CMK (cell line): ENCODE data around the gene KLF16.
"Not testable (repeated sequence)": the region's sequence is repeated elsewhere in the genome, so short reads cannot be mapped to it uniquely, and the experiment has no call there.

ENCODE experiments used
- DNase-seq: peaks from one replicate; pipeline ENCODE4 v3.0.0-alpha.2; 2010; ENCODE audit warnings: low read depth

KLF16 gene

DNA sequence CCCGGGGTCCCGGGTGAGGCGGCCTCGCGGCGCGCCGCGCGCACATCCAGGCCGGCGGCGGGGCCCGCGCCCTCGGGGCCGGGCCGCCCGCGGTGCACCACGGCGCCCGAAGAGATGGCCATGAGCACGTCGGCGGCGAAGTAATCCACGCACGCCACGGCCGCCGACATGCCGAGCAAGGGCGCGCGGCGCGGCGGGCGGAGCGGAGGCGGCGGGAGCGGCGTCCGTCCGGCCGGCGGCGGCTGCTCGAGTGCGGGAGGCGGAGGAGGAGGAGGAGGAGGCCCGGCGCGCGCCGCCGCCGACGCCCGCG is at the start of gene KLF16:
Gene KLF16, minus strand, starts transcription at position 252 of the 310 bp plus-strand sequence. Its CDS starts 82 bp downstream, at position 170.
- DNase-seq = no peak

DNA sequence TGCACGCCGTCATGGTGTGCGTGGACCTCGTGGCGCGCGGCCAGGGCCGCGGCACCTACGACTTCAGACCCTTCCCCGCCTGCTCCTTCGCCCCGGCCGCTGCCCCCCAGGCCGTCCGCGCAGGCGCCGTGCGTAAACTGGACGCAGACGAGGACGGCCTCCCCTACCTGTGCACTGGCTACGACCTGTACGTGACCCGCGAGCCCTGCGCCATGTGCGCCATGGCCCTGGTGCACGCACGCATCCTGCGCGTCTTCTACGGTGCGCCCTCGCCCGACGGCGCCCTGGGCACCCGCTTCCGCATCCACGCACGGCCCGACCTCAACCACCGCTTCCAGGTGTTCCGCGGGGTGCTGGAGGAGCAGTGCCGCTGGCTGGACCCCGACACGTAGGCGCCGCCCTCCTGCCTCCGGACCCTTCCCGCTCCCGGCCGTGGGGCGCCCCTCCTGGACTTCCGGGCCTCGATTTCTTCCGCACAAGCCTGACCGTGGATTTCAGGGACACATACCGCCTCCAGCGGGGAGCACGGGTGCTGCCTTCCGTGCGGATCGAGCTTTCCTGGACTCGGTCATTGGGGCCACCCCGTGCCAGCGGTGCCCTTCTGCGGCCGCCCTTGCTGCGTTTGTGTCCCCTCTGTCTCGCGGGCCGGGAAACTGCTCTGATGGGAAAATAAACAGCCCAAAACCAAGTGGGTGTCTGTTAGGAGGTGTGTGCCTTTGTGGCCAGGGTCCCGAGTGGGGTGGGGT is 49.6 kb upstream of the KLF16 start:
- no peak for DNase-seq

DNA sequence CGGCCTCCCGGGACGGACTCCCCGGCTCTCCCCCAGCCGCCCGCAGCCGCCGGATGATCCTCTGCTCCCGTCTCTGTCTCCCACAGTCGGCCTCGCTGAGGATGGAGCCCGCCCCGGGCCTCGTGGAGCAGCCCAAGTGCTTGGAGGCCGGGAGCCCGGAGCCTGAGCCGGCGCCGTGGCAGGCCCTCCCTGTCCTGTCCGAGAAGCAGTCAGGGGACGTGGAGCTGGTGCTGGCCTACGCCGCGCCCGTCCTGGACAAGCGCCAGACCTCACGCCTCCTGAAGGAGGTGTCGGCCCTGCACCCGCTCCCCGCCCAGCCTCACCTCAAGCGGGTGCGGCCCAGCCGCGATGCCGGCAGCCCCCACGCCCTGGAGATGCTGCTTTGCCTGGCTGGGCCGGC is 48.6 kb upstream of the KLF16 start:
- no peak for DNase-seq

DNA sequence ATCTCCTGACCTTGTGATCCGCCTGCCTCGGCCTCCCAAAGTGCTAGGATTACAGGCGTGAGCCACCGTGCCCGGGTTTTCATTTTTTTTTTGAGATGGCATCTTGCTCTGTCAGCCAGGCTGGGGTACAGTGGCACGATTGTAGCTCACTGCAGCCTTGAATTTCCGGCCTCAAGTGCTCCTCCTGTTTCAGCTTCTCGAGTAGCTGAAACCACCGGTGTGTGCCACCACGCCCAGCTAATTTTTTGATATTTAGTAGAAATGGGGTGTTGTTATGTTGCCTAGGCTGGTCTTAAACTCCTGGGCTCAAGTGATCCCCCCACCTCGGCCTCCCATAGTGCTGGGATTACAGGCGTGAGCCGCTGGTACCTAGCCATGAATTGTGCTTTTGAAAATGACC is 47.7 kb upstream of the KLF16 start:
- DNase-seq = no peak

DNA sequence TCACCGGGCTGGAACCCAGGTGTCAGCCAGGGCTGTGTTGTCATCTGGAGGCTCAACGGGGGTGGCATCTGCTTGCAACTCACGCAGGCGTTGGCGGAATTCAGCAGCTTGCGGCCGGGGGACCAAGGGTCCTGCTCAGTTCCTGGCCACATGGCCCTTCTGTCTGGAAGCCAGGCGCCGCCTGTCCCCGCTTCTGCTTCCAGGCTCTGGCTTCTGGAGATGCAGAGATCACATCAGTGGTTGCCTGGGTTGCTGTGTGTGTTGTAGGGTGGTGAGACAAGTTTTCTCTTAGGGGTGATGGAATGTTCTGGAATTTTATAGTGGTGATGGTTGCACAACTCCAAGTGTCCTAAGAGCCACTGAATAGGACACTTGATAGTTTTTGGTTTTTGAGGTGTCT is 46.8 kb upstream of the KLF16 start:
- DNase-seq = no peak

DNA sequence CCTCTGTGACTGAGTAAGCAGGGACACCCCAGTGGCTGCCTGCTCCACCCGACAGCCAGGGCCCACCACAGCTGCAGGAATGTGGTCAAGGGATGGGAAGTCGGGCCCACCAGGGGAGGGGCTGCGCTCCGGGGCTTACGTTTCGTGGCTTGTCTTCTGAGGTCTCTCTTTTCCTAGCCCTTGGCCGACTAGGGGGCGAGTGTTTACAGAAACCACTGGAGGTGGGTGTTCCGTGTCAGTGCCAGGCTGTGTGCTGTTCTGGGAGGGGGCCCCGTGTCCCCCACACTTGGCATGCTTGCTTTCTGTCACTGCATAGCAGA is 46.3 kb upstream of the KLF16 start:
- no peak for DNase-seq

DNA sequence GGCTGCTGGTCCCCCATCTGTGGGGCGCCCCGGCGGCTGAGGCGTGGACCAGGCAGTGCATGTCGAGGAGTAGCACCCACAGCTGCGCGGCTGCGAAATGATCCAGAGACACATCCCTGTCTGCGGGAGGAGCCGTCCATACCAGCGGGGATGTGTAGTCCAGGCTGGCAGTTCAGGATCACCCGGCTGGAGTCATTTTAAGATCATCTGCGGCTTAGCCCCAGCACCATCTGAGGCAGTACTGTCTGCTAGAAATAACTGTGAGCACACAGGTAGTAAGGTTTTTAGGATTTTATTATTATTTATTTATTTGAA is 44.9 kb upstream of the KLF16 start:
- no peak for DNase-seq

DNA sequence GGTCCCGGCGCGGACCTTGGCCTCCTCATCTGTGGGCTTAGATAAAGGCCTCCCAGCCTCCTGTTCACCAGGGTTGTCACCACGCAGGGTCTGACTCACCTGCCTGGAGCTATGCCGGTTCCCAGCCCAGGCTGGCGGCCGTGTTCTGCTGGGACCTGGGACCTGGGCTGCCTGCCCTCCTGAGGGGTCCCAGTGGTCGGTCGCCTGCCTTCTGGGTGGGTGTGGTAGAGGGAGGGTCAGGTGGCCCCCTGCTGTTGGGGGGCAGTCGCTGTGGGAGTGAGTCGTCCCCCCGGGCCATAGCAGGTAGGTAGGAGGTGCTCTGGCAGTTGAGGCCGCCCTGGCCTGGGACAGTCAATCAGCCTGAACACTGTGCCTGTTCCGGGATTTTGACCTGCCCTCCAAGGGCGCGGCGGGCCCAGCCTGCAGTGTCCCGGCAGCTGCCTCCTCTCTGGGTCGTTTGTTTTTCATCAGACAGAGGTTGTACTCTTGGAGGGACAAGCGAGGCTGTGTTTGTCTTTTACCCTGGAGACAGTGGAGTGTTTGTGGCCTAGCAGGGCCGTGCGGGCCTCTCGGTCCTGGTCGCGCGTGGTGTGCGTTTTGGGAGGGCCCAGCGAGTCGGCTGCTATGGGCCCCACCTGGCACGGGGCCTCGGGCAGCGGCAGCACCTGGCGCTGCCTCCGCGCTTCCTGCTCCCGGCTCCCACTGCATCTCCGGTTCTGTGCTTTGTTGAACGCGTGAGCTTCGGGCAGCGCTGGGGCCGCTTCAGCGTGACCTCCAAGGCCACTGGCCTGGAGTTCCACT is 44.4 kb upstream of the KLF16 start:
- no peak for DNase-seq

DNA sequence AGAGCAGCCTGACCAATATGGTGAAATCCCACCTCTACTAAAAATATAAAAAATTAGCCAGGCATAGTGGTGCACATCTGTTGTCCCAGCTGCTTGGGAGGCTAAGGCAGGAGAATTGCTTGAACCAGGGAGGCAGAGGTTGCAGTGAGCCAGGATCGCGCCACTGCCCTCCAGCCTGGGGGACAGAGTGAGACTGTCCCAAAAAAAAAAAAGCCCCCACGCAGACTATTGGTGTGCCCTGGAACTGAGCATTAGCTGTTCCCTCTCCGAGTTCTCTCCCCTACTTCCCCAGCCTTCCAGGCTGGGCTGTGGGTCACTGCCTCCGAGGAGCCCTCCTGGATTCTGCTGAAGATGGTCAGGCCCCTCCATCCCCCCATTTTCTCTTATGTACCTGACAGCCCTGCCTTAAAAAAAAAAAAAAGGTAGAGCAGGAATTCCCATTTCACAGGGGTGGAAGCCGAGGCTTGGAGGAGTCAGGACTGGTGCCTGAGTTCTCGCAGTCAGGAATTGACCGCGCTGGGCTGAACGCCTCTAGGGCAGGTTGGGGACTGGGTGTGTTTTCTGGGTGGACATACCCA is 43.7 kb upstream of the KLF16 start:
- DNase-seq = no peak

DNA sequence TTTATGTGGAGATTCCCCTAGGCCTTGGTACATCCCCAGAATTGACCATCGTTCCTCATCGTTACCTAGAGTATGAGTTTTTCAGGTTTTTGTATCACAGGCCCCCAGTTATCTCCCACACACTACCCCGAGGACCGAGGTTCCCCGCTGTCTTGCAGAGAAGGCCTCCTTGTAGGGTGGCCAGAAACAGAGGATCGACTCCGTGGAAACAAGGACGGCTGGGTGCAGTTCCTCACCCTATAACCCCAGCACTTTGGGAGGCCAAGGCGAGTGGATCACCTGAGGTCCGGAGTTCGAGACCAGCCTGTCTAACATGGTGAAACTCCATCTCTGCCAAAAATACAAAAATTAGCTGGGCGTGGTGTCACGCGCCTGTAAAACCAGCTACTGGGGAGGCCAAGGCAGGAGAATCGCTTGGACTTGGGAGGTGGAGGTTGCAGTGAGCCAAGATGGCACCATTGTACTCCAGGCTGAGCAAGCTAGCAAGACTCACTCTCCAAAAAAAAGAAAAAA is 42.5 kb upstream of the KLF16 start:
- no peak for DNase-seq

DNA sequence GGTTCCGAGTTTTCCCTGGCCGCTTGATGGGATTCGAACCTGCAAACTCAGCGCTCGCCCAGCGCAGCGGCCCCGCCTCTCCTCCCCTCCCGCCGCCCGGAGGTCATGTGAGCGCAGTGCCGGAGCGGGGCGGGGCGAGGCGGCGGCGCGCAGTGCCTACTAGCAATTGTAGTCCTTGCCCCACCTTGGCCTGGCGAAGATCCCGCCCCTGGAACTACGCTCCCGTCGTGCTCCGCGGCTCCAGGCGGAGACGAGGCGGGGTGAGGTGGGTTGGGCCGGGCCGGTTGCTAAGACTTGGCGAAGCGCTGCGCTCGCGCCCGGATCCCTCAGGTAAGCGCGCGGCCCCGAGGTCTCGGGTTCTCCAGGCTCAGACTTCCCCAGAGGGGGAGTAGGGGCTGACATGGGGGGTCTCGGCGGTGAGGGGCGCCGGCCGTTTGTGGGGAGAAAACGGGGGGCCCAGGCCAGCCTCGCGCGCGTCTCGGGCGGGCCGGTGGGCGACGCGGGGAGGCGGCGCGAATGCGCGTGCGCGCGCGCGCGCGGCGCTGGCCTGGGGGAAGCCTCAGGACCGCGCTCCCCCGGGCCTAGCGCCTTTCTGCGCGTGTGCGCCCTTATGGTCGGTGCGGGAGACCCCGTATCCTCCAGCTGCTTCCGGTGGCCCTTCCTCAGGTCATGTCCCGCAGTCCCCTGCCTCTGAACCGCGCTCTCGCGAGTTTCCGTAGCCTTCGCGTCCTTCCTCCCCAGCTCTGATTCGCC is 41.9 kb upstream of the KLF16 start, which contains the start of the genes ADAT3 and SCAMP4:
Gene ADAT3, plus strand, starts transcription at position 290 of the 753 bp plus-strand sequence. CDS start 6,649 bp downstream, outside the sequence.
Gene SCAMP4, plus strand, starts transcription at position 290 of the 753 bp plus-strand sequence. CDS start 9,621 bp downstream, outside the sequence.
- peak; percentile 97 for DNase-seq

DNA sequence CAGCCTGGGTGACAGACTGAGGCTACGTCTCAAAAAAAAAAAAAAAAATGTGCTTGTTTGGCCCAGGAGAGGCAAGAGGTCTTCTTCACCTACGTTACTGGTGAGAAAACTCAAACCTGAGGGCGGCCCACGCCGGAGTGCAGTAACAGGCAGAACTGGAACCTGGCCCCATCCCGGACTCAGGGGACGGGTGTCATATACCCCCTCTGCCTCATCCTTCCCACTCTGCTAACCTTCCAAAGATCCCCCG is 41.4 kb upstream of the KLF16 start:
- DNase-seq = no peak

DNA sequence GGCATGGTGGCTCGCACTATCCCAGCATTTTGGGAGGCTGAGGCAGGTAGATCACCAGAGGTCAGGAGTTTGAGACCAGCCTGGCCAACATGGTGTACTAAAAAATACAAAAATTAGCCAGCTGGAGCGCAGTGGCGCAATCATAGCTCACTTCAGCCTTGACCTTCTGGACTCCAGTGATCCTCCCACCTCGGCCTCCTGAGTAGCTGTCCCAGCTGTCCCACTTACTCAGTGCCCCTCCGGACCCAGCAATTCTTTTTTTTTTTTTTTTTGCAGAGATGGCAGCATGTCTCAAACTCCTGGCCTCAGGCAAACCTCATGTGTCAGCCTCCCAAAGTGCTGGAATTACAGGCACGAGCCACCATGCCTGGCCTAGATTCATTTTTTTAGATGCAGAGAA is 39.5 kb upstream of the KLF16 start:
- no peak for DNase-seq

DNA sequence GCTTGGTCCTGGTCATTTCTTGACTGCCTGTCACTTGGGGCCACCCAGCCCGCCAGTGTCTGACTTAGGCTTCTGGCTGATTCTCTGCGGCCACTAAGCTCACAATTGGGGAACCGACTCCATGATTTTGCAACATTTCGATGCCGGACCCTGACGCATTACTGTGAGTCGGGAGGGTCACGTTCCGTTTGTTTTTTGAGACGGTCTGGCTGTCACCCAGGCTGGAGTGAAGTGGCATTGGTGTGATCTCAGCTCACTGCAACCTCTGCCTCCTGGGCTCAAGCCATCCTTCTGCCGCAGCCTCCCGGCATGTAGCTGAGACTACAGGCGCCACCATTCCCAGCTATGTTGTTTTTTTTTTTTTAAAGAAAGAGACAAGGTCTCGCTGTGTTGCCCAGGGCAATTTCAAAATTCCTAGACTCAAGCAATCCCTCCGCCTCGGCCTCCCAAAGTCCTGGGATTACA is 38.6 kb upstream of the KLF16 start:
- no peak for DNase-seq

DNA sequence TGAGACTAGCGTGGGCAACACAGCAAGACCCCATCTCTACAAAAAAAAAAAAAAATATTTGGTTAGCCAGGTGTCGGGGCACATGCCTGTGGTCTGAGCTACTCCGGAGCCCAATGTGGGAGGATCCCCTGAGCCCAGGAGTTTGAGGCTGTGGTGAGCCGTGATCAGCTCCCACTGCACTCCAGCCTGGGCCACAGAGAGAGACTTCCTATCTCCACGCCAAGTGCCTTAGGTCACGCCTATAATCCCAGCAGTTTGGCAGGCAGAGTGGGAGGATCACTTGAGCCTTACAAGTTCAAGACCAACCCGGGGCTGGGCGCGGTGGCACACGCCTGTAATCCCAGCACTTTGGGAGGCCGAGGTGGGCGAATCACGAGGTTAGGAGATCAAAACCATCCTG is 33.1 kb upstream of the KLF16 start:
- peak; percentile 61 for DNase-seq

DNA sequence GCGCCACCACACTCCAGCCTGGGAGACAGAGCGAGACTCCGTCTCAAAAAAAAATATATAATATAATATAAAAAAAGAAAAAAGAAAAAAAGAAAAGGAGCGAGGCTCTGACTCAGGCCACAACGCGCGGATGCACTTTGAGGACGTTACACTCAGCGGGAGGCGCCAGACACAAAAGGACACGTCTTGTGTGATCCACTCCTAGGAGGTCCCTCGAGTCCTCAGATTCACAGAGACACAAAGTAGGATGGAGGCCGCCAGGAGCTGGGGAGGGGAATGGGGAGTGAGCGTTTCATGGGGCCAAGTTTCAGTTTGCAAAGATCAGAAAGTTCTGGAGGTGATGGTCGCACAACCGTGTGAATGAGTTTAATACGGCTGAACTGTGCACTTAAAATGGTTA is 30.4 kb upstream of the KLF16 start:
- no peak for DNase-seq

DNA sequence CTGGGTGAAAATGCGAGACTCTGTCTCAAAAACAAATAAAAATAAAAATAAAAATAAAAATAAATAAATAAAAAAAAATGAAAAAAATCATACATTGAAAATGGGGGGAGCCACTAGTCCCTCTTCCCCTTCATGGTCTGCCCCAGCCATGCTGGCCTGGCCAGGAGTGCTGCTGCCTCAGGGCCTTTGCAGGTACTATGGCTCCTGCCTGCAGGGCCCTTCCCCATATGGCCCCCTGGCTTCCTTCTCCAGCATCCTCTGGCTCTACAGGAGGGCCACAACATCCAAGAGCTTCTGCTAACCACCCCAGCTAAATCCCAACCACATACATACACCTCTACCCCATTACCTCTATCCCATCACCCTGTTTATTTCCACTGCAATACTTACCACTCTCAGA is 26.5 kb upstream of the KLF16 start:
- no peak for DNase-seq

DNA sequence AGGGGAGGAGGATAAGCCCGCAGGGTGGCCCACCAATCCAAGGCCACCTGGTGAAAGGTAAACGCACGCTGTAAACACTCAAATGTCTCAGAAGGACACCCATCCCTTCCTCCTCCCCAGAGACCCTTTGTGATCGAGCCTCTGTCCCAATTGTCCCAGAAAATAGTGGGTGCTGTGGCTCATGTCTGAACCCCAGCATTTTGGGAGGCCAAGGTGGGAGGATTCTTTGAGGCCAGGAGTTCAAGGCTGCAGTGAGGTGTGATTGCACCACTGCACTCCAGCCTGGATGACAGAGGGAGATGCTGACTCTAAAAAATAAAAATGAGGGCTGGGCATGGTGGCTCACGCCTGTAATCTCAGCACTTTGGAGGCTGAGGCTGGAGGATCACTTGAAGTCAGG is 25.0 kb upstream of the KLF16 start:
- no peak for DNase-seq

DNA sequence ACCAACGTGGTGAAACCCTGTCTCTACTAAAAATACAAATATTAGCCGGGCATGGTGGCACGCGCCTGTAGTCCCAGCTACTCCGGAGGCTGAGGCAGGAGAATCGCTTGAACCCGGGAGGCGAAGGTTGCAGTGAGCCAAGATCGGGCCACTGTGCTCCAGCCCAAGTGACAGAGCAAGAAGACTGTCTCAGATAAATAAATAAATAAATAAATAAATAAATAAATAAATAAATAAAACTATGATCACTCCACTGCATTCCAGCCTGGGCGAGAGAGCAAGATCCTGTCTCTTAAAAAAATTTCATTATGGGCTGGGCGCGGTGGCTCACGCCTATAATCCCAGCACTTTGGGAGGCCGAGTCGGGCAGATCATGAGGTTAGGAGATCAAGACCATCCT is 23.0 kb upstream of the KLF16 start:
- DNase-seq = not testable (repeated sequence)

DNA sequence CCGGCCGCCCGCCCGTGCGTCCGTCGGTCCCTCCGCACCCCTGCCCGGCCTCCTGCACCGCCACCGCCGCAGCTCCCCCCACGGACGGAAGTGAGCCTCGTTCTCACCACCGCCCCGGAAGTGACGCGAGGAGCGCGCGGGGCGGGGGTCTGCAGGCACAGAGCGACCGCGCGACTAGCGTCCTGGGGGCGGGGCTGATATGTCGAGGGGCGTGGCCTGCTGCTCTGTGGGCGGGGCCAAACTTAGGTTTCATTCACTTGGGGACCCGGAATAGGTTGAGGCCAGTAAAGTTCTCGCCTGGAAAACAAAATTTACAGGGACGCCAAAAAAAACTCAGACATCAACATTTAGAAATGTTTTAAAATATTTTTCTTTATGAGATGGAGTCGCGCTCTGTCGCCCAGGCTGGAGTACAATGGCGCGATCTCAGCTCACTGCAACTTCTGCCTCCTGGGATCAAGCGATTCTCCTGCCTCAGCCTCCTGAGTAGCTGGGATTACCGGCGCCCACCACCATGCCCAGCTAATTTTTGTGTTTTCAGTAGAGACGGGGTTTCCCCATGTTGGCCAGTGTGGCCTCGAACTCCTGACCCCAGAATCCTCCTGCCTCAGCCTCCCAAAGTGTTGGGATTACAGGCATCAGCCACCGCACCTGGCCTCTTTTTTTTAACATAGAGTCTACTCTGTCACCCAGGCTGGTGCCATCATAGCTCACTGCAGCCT is 22.2 kb upstream of the KLF16 start, which contains the start of gene ABHD17A:
Gene ABHD17A, minus strand, starts transcription at position 99 of the 722 bp plus-strand sequence. CDS start 3,930 bp downstream, outside the sequence.
- peak; percentile 87 for DNase-seq

DNA sequence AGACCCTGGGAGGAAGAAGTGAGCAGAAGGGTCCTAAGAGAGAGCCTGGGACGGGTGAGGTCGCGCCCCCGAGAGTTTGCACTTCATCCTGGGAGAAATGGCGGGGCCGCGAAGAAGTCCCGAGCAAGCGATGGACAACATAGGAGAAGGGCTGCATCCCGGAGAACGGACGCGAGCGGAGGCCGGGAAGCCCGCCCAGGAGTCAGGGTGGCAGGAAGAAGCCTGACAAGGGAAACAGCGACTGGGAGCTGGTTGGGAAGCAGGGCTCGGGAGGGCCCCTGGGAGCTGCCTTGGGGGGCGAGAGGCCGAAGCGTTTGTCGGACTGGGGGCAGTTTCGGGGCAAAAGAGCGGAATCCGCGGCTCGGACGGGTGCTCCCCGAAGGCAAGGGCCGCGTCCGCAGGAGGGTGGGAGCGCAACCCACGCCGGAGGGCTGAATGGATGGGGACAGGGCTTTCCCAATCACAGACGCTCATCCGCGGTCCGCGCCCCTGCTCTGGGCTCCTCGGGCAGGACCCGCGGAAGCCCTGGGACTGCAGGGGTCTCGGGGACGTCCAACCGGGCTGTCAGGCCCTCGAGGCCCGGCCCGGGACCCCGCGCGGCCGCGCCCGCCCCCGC is 21.4 kb upstream of the KLF16 start:
- DNase-seq = no peak
